ENCODE results near the gene CCL28.

The CCL28 gene

GRCh38 chr5:43354774-43355173, 57.4 kb downstream of the CCL28 start:
- no peak for DNase-seq

- no peak for DNase-seq
Measured at GRCh38 chr5:43353668-43354067, 58.5 kb downstream of the CCL28 start.

DNA sequence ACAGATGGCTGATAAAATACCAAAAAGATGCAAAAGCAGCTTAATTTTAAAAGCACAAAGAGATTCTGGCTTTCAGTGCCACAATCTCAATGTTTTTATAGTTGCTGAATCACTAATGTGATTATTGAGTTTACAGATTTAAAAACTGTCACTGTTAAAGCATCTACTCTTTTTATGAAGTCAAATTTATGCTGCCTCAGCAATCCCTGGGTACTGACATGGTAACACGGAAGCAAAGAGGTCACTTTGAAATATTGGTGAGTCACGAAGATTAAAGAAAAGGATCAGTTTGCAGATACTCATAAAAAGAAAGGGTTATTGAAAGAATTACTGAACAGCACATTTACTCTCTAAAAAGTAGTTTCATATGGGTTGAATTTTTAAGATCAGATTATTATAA, 59.3 kb downstream of the CCL28 start:
- DNase-seq: no peak

- no peak for DNase-seq
Measured at GRCh38 chr5:43352131-43352530, 60.1 kb downstream of the CCL28 start.

GRCh38 chr5:43348861-43349363, 63.3 kb downstream of the CCL28 start:
- no peak for DNase-seq

DNA sequence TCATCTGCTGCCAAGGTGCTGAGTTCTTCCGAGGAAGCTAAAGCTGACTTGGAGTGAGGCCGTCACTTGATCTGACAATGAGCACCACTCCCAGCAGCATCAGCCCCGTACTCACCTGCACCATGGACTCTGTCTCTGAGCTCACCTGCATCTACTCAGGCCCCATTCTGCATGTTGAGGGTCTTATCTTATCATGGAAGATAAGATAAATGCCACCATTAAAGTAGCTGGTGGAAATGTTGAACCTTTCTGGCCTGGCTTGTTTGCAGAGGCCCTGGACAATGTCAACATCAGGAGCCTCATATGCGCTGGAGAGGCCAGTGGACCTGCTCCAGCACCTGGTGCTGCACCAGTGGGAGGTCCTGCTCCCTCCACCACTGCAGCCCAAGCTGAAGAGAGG, 64.0 kb downstream of the CCL28 start:
- DNase-seq: no peak

DNA sequence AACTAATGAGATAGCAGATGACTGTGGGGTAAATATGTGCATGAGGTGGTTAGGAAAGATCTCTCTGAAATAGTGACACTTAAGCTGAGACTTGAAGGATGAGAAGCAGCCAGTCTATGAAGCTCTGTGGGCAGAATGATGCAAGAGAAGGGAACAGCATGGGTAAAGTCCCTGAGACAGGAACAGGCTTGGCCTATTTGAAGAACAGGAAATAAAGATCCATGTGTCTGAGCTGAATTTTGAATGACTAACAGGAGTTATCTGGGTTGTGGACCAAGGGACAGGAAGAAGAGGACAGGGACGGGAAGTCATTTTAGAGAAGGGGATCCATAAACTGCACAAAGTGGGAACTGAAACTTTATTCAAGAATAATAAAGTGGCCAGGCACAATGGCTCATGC, 73.3 kb downstream of the CCL28 start:
- DNase-seq: no peak

GRCh38 chr5:43336159-43336558, 76.0 kb downstream of the CCL28 start:
- no peak for DNase-seq

- no peak for DNase-seq
Measured at GRCh38 chr5:43335681-43336080, 76.5 kb downstream of the CCL28 start.

GRCh38 chr5:43332401-43332800, 79.8 kb downstream of the CCL28 start:
- DNase-seq: no peak
